ENCODE measurements around the gene TCP11L2.
"Not testable (repeated sequence)": the region's sequence is repeated elsewhere in the genome, so short reads cannot be mapped to it uniquely, and the experiment has no call there.

Gene TCP11L2

GRCh38 chr12:106309671-106310505, 7.4 kb downstream of the TCP11L2 start:
- DNase-seq = no peak

- DNase-seq = no peak
Observed at GRCh38 chr12:106310687-106311086, 8.2 kb downstream of the TCP11L2 start.

GRCh38 chr12:106311139-106311538, 8.6 kb downstream of the TCP11L2 start:
- DNase-seq = no peak

GRCh38 chr12:106313413-106313812, 10.9 kb downstream of the TCP11L2 start:
- not testable (repeated sequence) for DNase-seq

- DNase-seq = no peak
Observed at GRCh38 chr12:106315523-106315922, 13.0 kb downstream of the TCP11L2 start.

- DNase-seq = no peak
Observed at GRCh38 chr12:106317406-106318082, 15.0 kb downstream of the TCP11L2 start.

- DNase-seq = no peak
Observed at GRCh38 chr12:106321139-106321850, 18.8 kb downstream of the TCP11L2 start.

- no peak for DNase-seq
Observed at GRCh38 chr12:106323537-106323936, 21.0 kb downstream of the TCP11L2 start.

- DNase-seq = no peak
Observed at GRCh38 chr12:106327309-106327869, 24.9 kb downstream of the TCP11L2 start.

GRCh38 chr12:106328735-106329134, 26.2 kb downstream of the TCP11L2 start:
- no peak for DNase-seq

GRCh38 chr12:106329231-106329982, 26.9 kb downstream of the TCP11L2 start:
- no peak for DNase-seq

- no peak for DNase-seq
Observed at GRCh38 chr12:106331599-106331998, 29.1 kb downstream of the TCP11L2 start.

- no peak for DNase-seq
Observed at GRCh38 chr12:106332536-106332935, 30.0 kb downstream of the TCP11L2 start.

GRCh38 chr12:106333010-106333409, 30.5 kb downstream of the TCP11L2 start:
- DNase-seq = no peak

GRCh38 chr12:106333756-106334155, 31.2 kb downstream of the TCP11L2 start:
- no peak for DNase-seq

- no peak for DNase-seq
Observed at GRCh38 chr12:106341086-106341877, 38.7 kb downstream of the TCP11L2 start.

GRCh38 chr12:106342397-106343213, 40.1 kb downstream of the TCP11L2 start:
- no peak for DNase-seq

GRCh38 chr12:106343214-106343528, 40.6 kb downstream of the TCP11L2 start:
- DNase-seq = no peak

- DNase-seq = no peak
Observed at GRCh38 chr12:106344131-106344530, 41.6 kb downstream of the TCP11L2 start.

GRCh38 chr12:106345746-106346145, 43.2 kb downstream of the TCP11L2 start:
- no peak for DNase-seq

- no peak for DNase-seq
Observed at GRCh38 chr12:106348411-106348810, 45.9 kb downstream of the TCP11L2 start.

All from KG1 (cell line).